SK-N-MC (cell line): ENCODE results near the gene IMPG2.

Source experiments
- DNase-seq: peaks from one replicate; pipeline ENCODE4 v3.0.0-alpha.2; 2011; ENCODE audit warnings: low read depth, low spot score
- H3K27ac ChIP-seq: fragments of 200-600 bp; sonication (generic); 2 replicates; pipeline ENCODE4 v1.5.1; 2016; ENCODE audit warnings: mixed run types
- H3K36me3 ChIP-seq: fragments of 200-600 bp; sonication (generic); 2 replicates; pipeline ENCODE4 v1.6.1; 2017; ENCODE audit warnings: antibody characterized with exemption, low read length, mixed read lengths; ENCODE audit not compliant: insufficient read depth
- H3K4me3 ChIP-seq: fragments of 200-600 bp; sonication (generic); 2 replicates; pipeline ENCODE4 v1.5.1; 2016
- H3K9ac ChIP-seq: fragments of 200-600 bp; sonication (generic); 2 replicates; pipeline ENCODE4 v1.8.0; 2017; ENCODE audit warnings: mixed run types, mixed read lengths; ENCODE audit not compliant: insufficient read length
- H3K9me3 ChIP-seq: fragments of 200-600 bp; sonication (generic); 2 replicates; pipeline ENCODE4 v1.6.1; 2017; ENCODE audit warnings: low read depth, mild to moderate bottlenecking, antibody characterized with exemption, low read length, moderate library complexity, mixed read lengths
- EZH2 ChIP-seq: fragments of 200-600 bp; sonication (generic); IDR thresholded peaks from one replicate; pipeline ENCODE4 v1.6.1; 2017; ENCODE audit warnings: antibody characterized with exemption
- FOXP2 ChIP-seq: optimal IDR thresholded peaks from 2 replicates; pipeline ENCODE3; 2011; ENCODE audit warnings: mild to moderate bottlenecking, moderate library complexity; ENCODE audit not compliant: insufficient read depth; ENCODE audit errors: extremely low read length, control extremely low read depth
- POLR2AphosphoS5 ChIP-seq: IDR thresholded peaks from 2 replicates; pipeline ENCODE4 v1.6.1; 2012; ENCODE audit warnings: mild to moderate bottlenecking, low read depth, low read length, borderline replicate concordance

IMPG2 gene

DNA sequence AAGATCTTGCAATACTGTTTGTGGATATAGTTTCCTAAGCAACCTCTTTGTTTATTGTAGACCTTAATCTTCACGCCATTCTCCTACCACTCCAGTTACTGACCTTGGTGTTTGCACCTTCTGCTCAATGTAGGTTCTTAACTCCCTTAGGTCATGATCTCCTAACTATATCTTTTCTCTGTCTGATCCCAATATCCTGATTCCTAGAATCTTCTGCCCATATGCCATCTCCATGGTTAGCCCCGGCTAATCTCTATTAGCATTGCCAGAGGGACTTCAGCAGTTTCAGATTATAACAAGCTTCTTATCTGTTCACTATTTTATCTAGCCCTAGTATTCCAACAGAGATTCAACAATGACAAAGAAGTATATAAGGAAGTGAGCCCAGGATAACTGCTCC, 64.9 kb downstream of the IMPG2 start:
- no peak for DNase-seq
- H3K9me3 ChIP-seq = no peaks in the 10 kb centered on the region
- H3K4me3 ChIP-seq = no peak overlapping the region
- no peak overlapping the region for H3K27ac ChIP-seq
- TF ChIP-seq POLR2AphosphoS5 (no peak), FOXP2 (no peak), EZH2 (no peak)
- no peaks in the 10 kb centered on the region for H3K36me3 ChIP-seq
- no peak overlapping the region for H3K9ac ChIP-seq

DNA sequence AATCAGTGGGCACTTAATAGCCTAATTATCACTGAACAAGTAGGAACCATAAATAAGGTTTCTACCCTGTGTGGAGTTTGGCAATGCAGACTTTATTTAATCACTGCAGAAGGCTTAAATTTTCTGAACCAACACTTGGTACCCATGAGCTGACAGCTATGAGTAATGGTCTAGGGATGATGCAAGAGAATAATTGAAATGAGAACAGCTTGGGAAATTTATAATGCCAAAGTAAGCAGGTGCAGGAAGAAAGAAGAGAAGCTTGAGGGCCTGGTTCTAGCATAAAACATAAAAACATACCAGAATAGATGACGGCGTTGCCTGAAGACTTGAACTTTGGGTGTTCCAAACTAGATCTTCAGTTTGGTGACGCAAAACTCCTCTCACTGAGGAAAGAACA, 67.0 kb downstream of the IMPG2 start:
- no peaks in the 10 kb centered on the region for H3K36me3 ChIP-seq

GRCh38 chr3:101252945-101253344, 67.4 kb downstream of the IMPG2 start:
- TF ChIP-seq POLR2AphosphoS5 (no peak), FOXP2 (no peak), EZH2 (no peak)
- H3K9me3 ChIP-seq = no peaks in the 10 kb centered on the region
- no peak for DNase-seq
- H3K4me3 ChIP-seq = no peak overlapping the region
- no peak overlapping the region for H3K9ac ChIP-seq
- no peak overlapping the region for H3K27ac ChIP-seq
- H3K36me3 ChIP-seq = no peaks in the 10 kb centered on the region

More for the DNA sequence above, 67.0 kb downstream of the IMPG2 start:
- TF ChIP-seq POLR2AphosphoS5 (no peak), EZH2 (no peak), FOXP2 (no peak)
- Histone ChIP-seq H3K9ac (no peak overlapping the region), H3K9me3 (no peaks in the 10 kb centered on the region), H3K4me3 (no peak overlapping the region), H3K27ac (no peak overlapping the region)
- DNase-seq = no peak

DNA sequence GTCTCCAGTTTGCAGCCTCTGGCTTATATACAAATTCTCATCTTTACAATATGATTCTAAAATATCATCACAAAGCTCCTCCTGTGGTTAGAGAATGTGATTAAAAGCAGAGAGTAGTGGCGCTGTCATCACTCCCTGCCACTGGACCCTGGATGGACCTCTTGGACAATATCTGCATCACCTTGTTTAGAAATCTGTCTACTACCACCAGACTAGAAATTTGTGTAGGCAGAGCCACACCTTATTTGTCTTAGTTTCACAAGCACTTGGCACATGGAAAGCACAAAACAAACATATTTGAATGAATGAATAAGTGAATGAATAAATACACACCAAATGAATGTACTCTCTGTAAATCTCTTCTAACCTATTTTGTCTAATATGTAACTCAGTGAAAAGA, 68.1 kb downstream of the IMPG2 start:
- DNase-seq = no peak
- Histone ChIP-seq H3K4me3 (no peak overlapping the region), H3K9ac (no peak overlapping the region), H3K36me3 (no peaks in the 10 kb centered on the region), H3K9me3 (no peaks in the 10 kb centered on the region), H3K27ac (no peak overlapping the region)
- no peak for TF ChIP-seq FOXP2
- no peak for TF ChIP-seq POLR2AphosphoS5
- TF ChIP-seq EZH2 = no peak

DNA sequence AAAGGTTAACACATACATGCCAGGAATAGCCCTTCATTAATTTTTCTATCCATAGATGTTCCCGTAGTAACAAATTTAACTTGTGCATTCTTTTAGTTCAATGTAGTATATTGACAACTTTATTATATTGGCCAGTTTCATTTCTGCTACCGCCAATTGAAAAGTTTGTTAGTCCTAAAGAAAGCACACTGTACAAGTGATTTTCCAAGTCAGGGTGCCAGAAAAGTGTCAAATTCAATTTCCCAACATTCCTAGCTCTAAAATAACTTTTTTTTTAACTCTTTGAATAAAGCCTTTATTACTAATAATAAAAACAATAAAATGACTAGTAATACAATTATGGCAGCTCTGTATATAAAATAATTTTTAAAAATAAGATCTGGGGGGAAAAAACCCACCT, 68.9 kb downstream of the IMPG2 start:
- H3K9me3 ChIP-seq = no peaks in the 10 kb centered on the region
- H3K4me3 ChIP-seq = no peak overlapping the region
- H3K36me3 ChIP-seq = no peaks in the 10 kb centered on the region
- TF ChIP-seq EZH2 = no peak
- no peak for TF ChIP-seq POLR2AphosphoS5
- TF ChIP-seq FOXP2 = no peak
- H3K27ac ChIP-seq = no peak overlapping the region
- no peak for DNase-seq
- H3K9ac ChIP-seq = no peak overlapping the region

DNA sequence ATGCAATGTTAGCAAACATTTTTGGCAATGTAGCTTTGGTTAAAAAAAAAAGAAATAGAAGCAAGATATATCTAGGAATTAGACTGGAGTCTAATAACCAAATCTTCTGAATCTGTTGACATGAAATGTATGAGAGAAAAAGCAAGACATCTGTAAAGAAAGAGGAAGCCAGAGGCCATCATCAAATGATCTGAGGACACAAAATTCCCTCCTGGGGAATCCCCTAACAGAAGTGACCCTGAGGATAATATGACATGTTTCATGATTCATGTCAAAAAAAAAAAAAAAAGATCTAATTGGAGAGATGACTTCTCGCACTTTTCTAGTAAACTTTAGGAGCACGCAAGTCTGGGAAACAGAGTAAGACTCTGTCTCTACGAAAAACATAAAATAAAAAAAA, 70.9 kb downstream of the IMPG2 start:
- H3K36me3 ChIP-seq = no peaks in the 10 kb centered on the region
- no peak overlapping the region for H3K4me3 ChIP-seq
- no peaks in the 10 kb centered on the region for H3K9me3 ChIP-seq
- DNase-seq = no peak
- H3K9ac ChIP-seq = no peak overlapping the region
- TF ChIP-seq FOXP2 = no peak
- no peak for TF ChIP-seq POLR2AphosphoS5
- TF ChIP-seq EZH2 = no peak
- no peak overlapping the region for H3K27ac ChIP-seq

DNA sequence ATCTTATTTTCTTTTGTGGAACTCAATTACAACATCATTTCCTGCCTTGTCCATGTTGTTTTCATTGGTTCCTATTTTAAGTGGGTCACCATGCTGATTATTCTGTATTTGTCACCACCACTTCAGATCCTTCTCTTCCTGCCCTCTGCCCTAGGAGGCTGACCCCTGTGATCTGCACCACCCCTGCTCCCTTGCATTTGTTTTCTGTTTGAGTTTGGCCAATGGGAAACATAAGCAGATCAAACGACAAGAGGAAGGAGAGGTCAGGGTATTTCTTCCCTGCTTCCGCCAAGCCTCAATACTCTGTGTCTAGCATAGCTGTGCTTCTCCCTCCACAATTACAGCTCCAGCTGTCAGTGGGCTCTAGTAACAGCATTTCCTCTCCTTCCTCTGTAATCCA, 71.6 kb downstream of the IMPG2 start:
- Histone ChIP-seq H3K36me3 (no peaks in the 10 kb centered on the region), H3K27ac (no peak overlapping the region), H3K9ac (no peak overlapping the region), H3K9me3 (no peaks in the 10 kb centered on the region), H3K4me3 (no peak overlapping the region)
- no peak for DNase-seq
- TF ChIP-seq FOXP2 (no peak), POLR2AphosphoS5 (no peak), EZH2 (no peak)

DNA sequence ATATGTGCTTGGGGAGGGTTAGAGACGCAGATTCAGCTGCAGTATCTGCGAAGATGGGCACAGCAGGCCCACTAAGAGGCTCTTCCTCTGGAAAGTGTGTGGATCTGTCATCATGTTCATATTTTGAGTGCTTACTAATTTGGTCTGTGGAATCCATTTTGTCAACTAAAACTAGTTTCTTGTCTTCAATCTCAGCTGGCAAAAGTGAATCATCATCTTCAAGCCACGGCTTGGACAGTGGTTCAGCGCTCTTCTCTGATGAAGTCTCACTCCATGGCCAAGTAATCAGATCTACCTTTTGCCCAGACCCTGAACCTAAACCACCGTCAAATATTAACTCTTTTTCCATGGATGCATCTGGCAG, 76.2 kb downstream of the IMPG2 start:
- no peak overlapping the region for H3K4me3 ChIP-seq
- no peak for DNase-seq
- no peak overlapping the region for H3K9ac ChIP-seq
- H3K36me3 ChIP-seq = no peaks in the 10 kb centered on the region
- H3K9me3 ChIP-seq = no peaks in the 10 kb centered on the region
- TF ChIP-seq POLR2AphosphoS5 (no peak), FOXP2 (no peak), EZH2 (no peak)
- no peak overlapping the region for H3K27ac ChIP-seq
